Measurements from ENCODE around the gene C1orf167.

GRCh38 chr1:11765661-11766428 lies 3.9 kb downstream of the C1orf167 start:
- TF ChIP-seq, protein P1, sequence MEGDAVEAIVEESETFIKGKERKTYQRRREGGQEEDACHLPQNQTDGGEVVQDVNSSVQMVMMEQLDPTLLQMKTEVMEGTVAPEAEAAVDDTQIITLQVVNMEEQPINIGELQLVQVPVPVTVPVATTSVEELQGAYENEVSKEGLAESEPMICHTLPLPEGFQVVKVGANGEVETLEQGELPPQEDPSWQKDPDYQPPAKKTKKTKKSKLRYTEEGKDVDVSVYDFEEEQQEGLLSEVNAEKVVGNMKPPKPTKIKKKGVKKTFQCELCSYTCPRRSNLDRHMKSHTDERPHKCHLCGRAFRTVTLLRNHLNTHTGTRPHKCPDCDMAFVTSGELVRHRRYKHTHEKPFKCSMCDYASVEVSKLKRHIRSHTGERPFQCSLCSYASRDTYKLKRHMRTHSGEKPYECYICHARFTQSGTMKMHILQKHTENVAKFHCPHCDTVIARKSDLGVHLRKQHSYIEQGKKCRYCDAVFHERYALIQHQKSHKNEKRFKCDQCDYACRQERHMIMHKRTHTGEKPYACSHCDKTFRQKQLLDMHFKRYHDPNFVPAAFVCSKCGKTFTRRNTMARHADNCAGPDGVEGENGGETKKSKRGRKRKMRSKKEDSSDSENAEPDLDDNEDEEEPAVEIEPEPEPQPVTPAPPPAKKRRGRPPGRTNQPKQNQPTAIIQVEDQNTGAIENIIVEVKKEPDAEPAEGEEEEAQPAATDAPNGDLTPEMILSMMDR (IDR thresholded peaks at IDR 0.05) = no peak
- TF ChIP-seq POLR2A (IDR thresholded peaks at IDR 0.05) = no peak

Data from testis (tissue), 2 donors.